Endodermal cell (in vitro differentiated cells): ENCODE results near the gene KLF3. TPM values are rescaled to one million over a fixed set of nuclear protein-coding genes. Genes with fewer than 3 reads are reported as not detected.

Source experiments
- DNase-seq: peaks from one replicate; pipeline ENCODE4 v3.0.0-alpha.2; 2017
- H3K27ac ChIP-seq: 2 replicates; pipeline ENCODE4 v1.5.1; 2013; ENCODE audit warnings: mild to moderate bottlenecking, low read depth, low read length, moderate library complexity
- H3K27me3 ChIP-seq: 2 replicates; pipeline ENCODE4 v1.6.1; 2013; ENCODE audit warnings: mild to moderate bottlenecking, low read length, moderate library complexity; ENCODE audit not compliant: insufficient read depth, control insufficient read depth, poor library complexity, severe bottlenecking
- H3K36me3 ChIP-seq: 2 replicates; pipeline ENCODE4 v1.7.0; 2013; ENCODE audit warnings: mild to moderate bottlenecking, low read length, moderate library complexity; ENCODE audit not compliant: control insufficient read depth, insufficient read depth
- H3K4me1 ChIP-seq: one replicate; pipeline ENCODE4 v1.7.0; 2013; ENCODE audit warnings: low read length; ENCODE audit not compliant: control insufficient read depth, insufficient read depth
- H3K4me3 ChIP-seq: 2 replicates; pipeline ENCODE4 v1.5.1; 2013; ENCODE audit warnings: mild to moderate bottlenecking, low read length, moderate library complexity
- H3K9ac ChIP-seq: 2 replicates; pipeline ENCODE4 v1.6.1; 2013; ENCODE audit warnings: mild to moderate bottlenecking, low read length, moderate library complexity; ENCODE audit not compliant: poor library complexity, severe bottlenecking; ENCODE audit errors: extremely low read depth
- H3K9me3 ChIP-seq: 2 replicates; pipeline ENCODE4 v1.6.1; 2013; ENCODE audit warnings: mild to moderate bottlenecking, low read length, moderate library complexity; ENCODE audit not compliant: control insufficient read depth
- H3K27ac Mint-ChIP-seq: 2 replicates; pipeline ENCODE4 v1.8.0; 2020; ENCODE audit warnings: mixed read lengths
- H3K27me3 Mint-ChIP-seq: 2 replicates; pipeline ENCODE4 v1.8.0; 2021; ENCODE audit warnings: mild to moderate bottlenecking, mixed read lengths; ENCODE audit not compliant: insufficient read depth
- H3K36me3 Mint-ChIP-seq: 2 replicates; pipeline ENCODE4 v1.8.0; 2020; ENCODE audit warnings: low read depth, mixed read lengths
- H3K4me1 Mint-ChIP-seq: 2 replicates; pipeline ENCODE4 v1.8.0; 2020; ENCODE audit warnings: mixed read lengths
- H3K4me3 Mint-ChIP-seq: 2 replicates; pipeline ENCODE4 v1.8.0; 2020; ENCODE audit warnings: mild to moderate bottlenecking, moderate library complexity, mixed read lengths
- H3K9me3 Mint-ChIP-seq: 2 replicates; pipeline ENCODE4 v1.8.0; 2020; ENCODE audit warnings: mild to moderate bottlenecking, mixed read lengths
- CTCF ChIP-seq: fragments of 200-600 bp; sonication (generic); conservative IDR thresholded peaks from 2 replicates; pipeline ENCODE4 v1.5.0; 2021; ENCODE audit warnings: antibody characterized with exemption, mild to moderate bottlenecking
- WGBS, 2 experiments: methylation state at CpG; one replicate each; pipeline versions ENCODE4 v1.1.5 to v1.1.7; 2013; ENCODE audit warnings: missing lambda C conversion rate in 2 of 2, mixed read lengths in 1 of 2; ENCODE audit not compliant: insufficient coverage in 1 of 2, insufficient read length in 1 of 2; 5-methylcytosine and 5-hydroxymethylcytosine counted together
- total RNA-seq, 2 donors: library from RNA; stranded (reverse); fragmentation: NEBNext Ultra II Directional in 1 of 2; extraction: Animal tissue kit (Norgen Biotek cat#: 25700) in 1 of 2; gene quantifications; 2 replicates in 1 of 2; 3 replicates in 1 of 2; pipeline ENCODE4 v1.2.1, GENCODE V29; 2021

Gene KLF3
- total RNA-seq, 2 donors from 2014 or later = 20.7 to 28.2 TPM

GRCh38 chr4:38670939-38671591, 7.1 kb downstream of the KLF3 start:
- Histone ChIP-seq H3K36me3 (no peaks in the 10 kb centered on the region), H3K4me1 (peaks cover 38% of the 10 kb centered on the region), H3K9me3 (no peaks in the 10 kb centered on the region), H3K27ac (peak overlapping the region; percentile 29), H3K9ac (no peak overlapping the region), H3K27me3 (no peaks in the 10 kb centered on the region), H3K4me3 (no peak overlapping the region)
- H3K4me3 Mint-ChIP-seq = no peak overlapping the region
- no peaks in the 10 kb centered on the region for H3K27me3 Mint-ChIP-seq
- DNase-seq = peak; percentile 44
- peak overlapping the region; percentile 17 for H3K27ac Mint-ChIP-seq
- no peaks in the 10 kb centered on the region for H3K9me3 Mint-ChIP-seq
- 83 to 88% methylated on average over 4 to 10 of the region's 10 CpGs for WGBS, 2 experiments
- H3K4me1 Mint-ChIP-seq = peaks cover 85% of the 10 kb centered on the region
- no peak for TF ChIP-seq CTCF
- H3K36me3 Mint-ChIP-seq = no peaks in the 10 kb centered on the region

DNA sequence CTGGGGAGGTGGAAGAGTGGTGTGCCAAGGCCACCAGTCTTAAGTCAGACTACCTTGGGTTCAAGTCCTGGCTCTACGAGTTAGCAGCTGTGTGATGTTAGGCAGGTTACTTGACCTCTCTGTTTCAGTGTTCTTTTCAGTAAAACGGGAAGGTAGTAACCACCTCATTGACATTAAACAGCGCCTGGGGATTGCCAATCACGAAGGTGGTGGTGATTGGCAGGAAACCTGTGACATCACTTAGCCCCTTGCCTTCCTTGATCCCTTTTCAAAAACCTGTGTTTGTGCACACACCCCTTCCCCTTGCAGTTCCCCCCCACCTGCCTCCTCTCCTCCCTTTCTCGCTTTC, 7.6 kb downstream of the KLF3 start:
- Mint-ChIP-seq H3K4me3 (peak overlapping the region; percentile 38), H3K4me1 (peaks cover 80% of the 10 kb centered on the region), H3K9me3 (no peaks in the 10 kb centered on the region), H3K36me3 (no peaks in the 10 kb centered on the region), H3K27me3 (no peaks in the 10 kb centered on the region), H3K27ac (peak overlapping the region; percentile 17)
- Histone ChIP-seq H3K9ac (no peak overlapping the region), H3K9me3 (no peaks in the 10 kb centered on the region), H3K4me3 (peak overlapping the region; percentile 38), H3K4me1 (peaks cover 36% of the 10 kb centered on the region), H3K27ac (peak overlapping the region; percentile 67), H3K27me3 (no peaks in the 10 kb centered on the region), H3K36me3 (no peaks in the 10 kb centered on the region)
- no peak for DNase-seq
- 67 to 83% methylated on average over 3 to 4 of the region's 5 CpGs for WGBS, 2 experiments
- TF ChIP-seq CTCF = no peak

GRCh38 chr4:38672074-38672396, 8.0 kb downstream of the KLF3 start:
- TF ChIP-seq CTCF = no peak
- Mint-ChIP-seq H3K27ac (peak overlapping the region; percentile 89), H3K27me3 (no peaks in the 10 kb centered on the region), H3K4me1 (peaks cover 75% of the 10 kb centered on the region), H3K36me3 (no peaks in the 10 kb centered on the region), H3K9me3 (no peaks in the 10 kb centered on the region), H3K4me3 (peak overlapping the region; percentile 38)
- Histone ChIP-seq H3K36me3 (no peaks in the 10 kb centered on the region), H3K9ac (peak overlapping the region; percentile 16), H3K9me3 (no peaks in the 10 kb centered on the region), H3K4me3 (peak overlapping the region; percentile 38), H3K4me1 (peaks cover 32% of the 10 kb centered on the region), H3K27ac (peak overlapping the region; percentile 67), H3K27me3 (no peaks in the 10 kb centered on the region)
- 11% methylated on average over 3 of the region's 3 CpGs; no CpG with 5 or more reads in 1 of the 2 experiments for whole genome bisulfite sequencing, 2 experiments
- DNase-seq = no peak
